DOHH2 (cell line): ENCODE results near the gene MALRD1.

Source experiments
- H3F3A ChIP-seq: fragments of 200-600 bp; sonication (generic), shearing (Covaris generic); 2 replicates; pipeline ENCODE4 v1.6.0; 2016; ENCODE audit warnings: antibody characterized with exemption, mild to moderate bottlenecking; ENCODE audit not compliant: control insufficient read depth, insufficient read depth
- H3K27ac ChIP-seq: fragments of 200-600 bp; sonication (generic); 2 replicates; pipeline ENCODE4 v1.5.1; 2014; ENCODE audit warnings: low read depth, mild to moderate bottlenecking, low read length, moderate library complexity
- H3K27me3 ChIP-seq: fragments of 200-600 bp; sonication (generic); 2 replicates; pipeline ENCODE4 v1.6.1; 2014; ENCODE audit warnings: mild to moderate bottlenecking, low read length, mixed read lengths; ENCODE audit not compliant: control insufficient read depth
- H3K36me3 ChIP-seq: fragments of 200-600 bp; sonication (generic); 2 replicates; pipeline ENCODE4 v1.6.1; 2014; ENCODE audit warnings: mild to moderate bottlenecking, low read length, moderate library complexity, mixed read lengths; ENCODE audit not compliant: control insufficient read depth
- H3K4me1 ChIP-seq: fragments of 200-600 bp; sonication (generic); 2 replicates; pipeline ENCODE4 v1.6.1; 2014; ENCODE audit warnings: mild to moderate bottlenecking, low read length, mixed read lengths; ENCODE audit not compliant: control insufficient read depth
- H3K4me2 ChIP-seq: fragments of 200-600 bp; sonication (generic); 2 replicates; pipeline ENCODE4 v1.6.0; 2014; ENCODE audit warnings: mild to moderate bottlenecking, low read length, moderate library complexity
- H3K4me3 ChIP-seq: fragments of 200-600 bp; sonication (generic); 2 replicates; pipeline ENCODE4 v1.5.1; 2014; ENCODE audit warnings: mild to moderate bottlenecking, low read length, mixed read lengths
- H3K79me2 ChIP-seq: fragments of 200-600 bp; sonication (generic); 2 replicates; pipeline ENCODE4 v1.6.1; 2014; ENCODE audit warnings: mild to moderate bottlenecking, low read length, mixed read lengths; ENCODE audit not compliant: control insufficient read depth
- H3K9me2 ChIP-seq: fragments of 200-600 bp; sonication (generic); replicated peaks from 2 replicates; pipeline ENCODE4 v1.6.1; 2014; ENCODE audit warnings: mild to moderate bottlenecking, low read length, mixed read lengths; ENCODE audit not compliant: control insufficient read depth
- H3K9me3 ChIP-seq: fragments of 200-600 bp; sonication (generic); 2 replicates; pipeline ENCODE4 v1.6.1; 2014; ENCODE audit warnings: antibody characterized with exemption, low read length, mixed read lengths; ENCODE audit not compliant: control insufficient read depth, insufficient read depth
- H4K20me1 ChIP-seq: fragments of 200-600 bp; sonication (generic); 2 replicates; pipeline ENCODE4 v1.6.0; 2014; ENCODE audit warnings: low read depth, mild to moderate bottlenecking, antibody characterized with exemption, low read length, moderate library complexity; ENCODE audit not compliant: control insufficient read depth, insufficient read depth
- CTCF ChIP-seq: fragments of 200-600 bp; sonication (generic); IDR thresholded peaks from one replicate; pipeline ENCODE4 v1.5.1; 2014; ENCODE audit warnings: antibody characterized with exemption, mild to moderate bottlenecking, low read depth, low read length; ENCODE audit not compliant: poor library complexity, severe bottlenecking
- EZH2phosphoT487 ChIP-seq: fragments of 200-600 bp; sonication (generic); IDR thresholded peaks from 2 replicates; pipeline ENCODE4 v1.6.1; 2017; ENCODE audit warnings: borderline replicate concordance, mild to moderate bottlenecking, antibody characterized with exemption, low read length, moderate library complexity, mixed read lengths

Gene MALRD1

DNA sequence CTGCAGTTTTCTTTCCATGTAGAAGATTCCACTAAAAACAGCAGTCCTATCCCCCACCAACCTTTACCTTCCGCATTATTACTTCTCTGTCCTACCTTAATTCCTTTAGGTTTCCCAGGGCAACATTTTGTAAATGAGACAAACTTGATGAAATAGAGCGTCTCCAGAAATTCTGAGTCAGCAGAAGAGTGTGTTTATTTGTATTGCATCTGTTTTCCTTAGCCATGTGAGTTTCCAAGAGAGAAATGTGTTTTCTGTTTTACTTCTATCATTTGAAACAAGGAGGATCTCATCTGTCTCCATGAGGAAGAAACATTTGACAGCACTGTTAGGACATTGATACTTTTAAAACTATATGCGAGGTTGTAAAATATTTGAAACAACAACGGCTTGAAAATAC, 523.5 kb downstream of the MALRD1 start:
- Histone ChIP-seq H3K9me3 (no peaks in the 10 kb centered on the region), H3K4me3 (no peak overlapping the region), H3K36me3 (no peaks in the 10 kb centered on the region), H3K79me2 (no peaks in the 10 kb centered on the region), H4K20me1 (no peaks in the 10 kb centered on the region), H3F3A (no peaks in the 10 kb centered on the region), H3K4me1 (no peaks in the 10 kb centered on the region), H3K27me3 (no peaks in the 10 kb centered on the region), H3K4me2 (no peak overlapping the region), H3K27ac (no peak overlapping the region), H3K9me2 (no peaks in the 10 kb centered on the region)
- no peak for TF ChIP-seq EZH2phosphoT487
- TF ChIP-seq CTCF = no peak

GRCh38 chr10:19576576-19576975, 528.0 kb downstream of the MALRD1 start:
- H3K9me2 ChIP-seq = no peaks in the 10 kb centered on the region
- no peak overlapping the region for H3K27ac ChIP-seq
- no peaks in the 10 kb centered on the region for H3K4me1 ChIP-seq
- H3K27me3 ChIP-seq = no peaks in the 10 kb centered on the region
- H3K36me3 ChIP-seq = no peaks in the 10 kb centered on the region
- H3K9me3 ChIP-seq = no peaks in the 10 kb centered on the region
- H3K79me2 ChIP-seq = no peaks in the 10 kb centered on the region
- no peaks in the 10 kb centered on the region for H3F3A ChIP-seq
- no peak overlapping the region for H3K4me2 ChIP-seq
- no peak overlapping the region for H3K4me3 ChIP-seq
- no peaks in the 10 kb centered on the region for H4K20me1 ChIP-seq
- TF ChIP-seq CTCF = no peak
- no peak for TF ChIP-seq EZH2phosphoT487

- no peak overlapping the region for H3K27ac ChIP-seq
- TF ChIP-seq EZH2phosphoT487 (no peak), CTCF (no peak)
These were observed 528.8 kb downstream of the MALRD1 start for GRCh38 chr10:19577381-19577780.

GRCh38 chr10:19577807-19578206, 529.2 kb downstream of the MALRD1 start:
- Histone ChIP-seq H3F3A (no peaks in the 10 kb centered on the region), H3K9me3 (no peaks in the 10 kb centered on the region), H3K4me2 (no peak overlapping the region), H3K4me1 (no peaks in the 10 kb centered on the region), H3K79me2 (no peaks in the 10 kb centered on the region), H3K4me3 (no peak overlapping the region), H3K27me3 (no peaks in the 10 kb centered on the region), H3K36me3 (no peaks in the 10 kb centered on the region), H3K27ac (no peak overlapping the region), H4K20me1 (no peaks in the 10 kb centered on the region), H3K9me2 (no peaks in the 10 kb centered on the region)
- TF ChIP-seq CTCF = no peak
- no peak for TF ChIP-seq EZH2phosphoT487

More at GRCh38 chr10:19577381-19577780, 528.8 kb downstream of the MALRD1 start:
- H4K20me1 ChIP-seq = no peaks in the 10 kb centered on the region
- H3K9me3 ChIP-seq = no peaks in the 10 kb centered on the region
- H3K79me2 ChIP-seq = no peaks in the 10 kb centered on the region
- no peaks in the 10 kb centered on the region for H3K36me3 ChIP-seq
- H3K4me3 ChIP-seq = no peak overlapping the region
- H3F3A ChIP-seq = no peaks in the 10 kb centered on the region
- H3K27me3 ChIP-seq = no peaks in the 10 kb centered on the region
- no peaks in the 10 kb centered on the region for H3K4me1 ChIP-seq
- no peaks in the 10 kb centered on the region for H3K9me2 ChIP-seq
- no peak overlapping the region for H3K4me2 ChIP-seq
